NCI-H345 treated with DMSO at 0.1 percent for 48 hours (cell line): ENCODE data around the gene RORC.

ENCODE experiments used
- DNase-seq: peaks from one replicate; lab custom pipeline; 2025; ENCODE audit not compliant: unreplicated experiment; lab: John Stamatoyannopoulos, UW

The RORC gene

DNA sequence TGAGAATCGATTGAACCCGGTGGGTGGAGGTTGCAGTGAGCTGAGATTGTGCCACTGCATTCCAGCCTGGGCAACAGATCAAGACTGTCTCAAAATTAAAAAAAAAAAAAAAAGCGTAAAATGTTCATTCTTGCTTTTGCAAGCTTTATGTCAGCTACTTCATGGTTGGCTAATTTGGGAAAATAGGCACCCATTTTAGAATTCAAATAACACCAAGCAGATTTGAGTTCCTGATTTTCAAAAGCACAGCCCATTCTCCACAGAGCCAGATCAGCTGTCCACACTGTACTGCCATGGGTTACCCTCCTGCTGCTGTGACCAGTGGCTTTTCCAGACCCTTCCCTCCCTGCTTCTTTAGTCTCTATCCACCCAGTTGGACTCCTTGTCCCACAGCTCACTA, 17.5 kb upstream of the RORC start:
- DNase-seq, result no peak

DNA sequence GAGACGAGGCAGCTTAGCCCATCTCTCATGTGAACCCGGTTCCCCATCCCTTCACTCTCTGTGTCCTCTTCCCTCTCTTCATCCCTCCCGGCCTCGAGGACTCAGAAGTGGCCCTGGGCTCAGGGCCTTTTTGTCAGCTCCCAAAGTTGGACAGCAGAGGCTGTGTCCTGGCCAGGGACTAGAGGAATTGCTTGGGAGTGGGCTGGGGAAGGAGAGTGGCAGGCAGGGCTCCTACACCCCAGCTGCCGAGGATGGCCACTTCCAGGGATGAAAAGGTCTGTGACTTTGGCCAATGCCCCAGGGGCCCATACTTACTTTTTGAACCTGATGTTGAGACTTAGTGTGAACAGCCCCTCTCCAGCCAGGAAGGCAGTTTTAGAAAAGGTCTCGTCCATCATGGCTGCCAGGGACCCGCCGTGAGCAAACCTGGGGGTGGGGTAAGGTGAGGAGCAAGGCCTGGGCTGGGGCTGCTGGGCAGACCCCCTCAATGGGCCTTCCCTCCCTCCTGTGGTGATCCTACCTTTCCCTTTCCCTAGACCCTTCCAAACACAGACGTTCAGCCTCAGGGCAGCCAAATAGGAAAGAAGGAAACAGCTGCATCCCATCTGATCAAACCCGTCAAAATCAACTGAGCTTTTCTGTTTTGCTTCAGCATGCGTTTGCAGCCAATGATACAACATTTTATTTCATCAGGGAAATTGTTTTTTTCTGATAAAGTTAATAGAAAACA, 16.4 kb upstream of the RORC start:
- DNase-seq, result no peak

DNA sequence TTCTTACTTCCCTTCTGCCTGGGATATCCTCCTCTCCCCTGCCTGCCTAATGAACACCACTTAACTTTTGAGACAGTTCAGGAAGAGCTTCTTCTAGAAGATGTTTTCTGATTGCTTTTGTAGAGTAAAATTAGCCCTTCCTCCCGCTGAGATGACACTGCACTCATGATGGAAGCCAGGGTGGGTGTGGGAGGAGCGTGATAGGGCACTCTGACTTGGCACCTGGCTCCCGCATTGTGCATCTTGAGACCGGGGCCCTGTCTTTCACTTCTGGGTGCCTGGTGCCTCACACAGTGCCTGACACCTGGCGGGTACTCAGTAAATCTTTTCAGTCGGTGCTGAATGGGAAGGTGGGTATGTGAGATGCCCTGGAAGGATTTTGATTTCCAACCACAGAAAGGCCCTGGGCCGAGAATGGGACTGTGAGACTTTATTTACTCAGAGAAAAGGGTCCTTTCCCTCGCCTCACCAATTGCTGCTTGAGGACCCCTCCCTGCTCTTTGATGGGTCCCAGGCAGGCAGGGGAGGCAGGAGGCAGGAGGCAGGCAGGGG, 15.2 kb upstream of the RORC start:
- no peak for DNase-seq

DNA sequence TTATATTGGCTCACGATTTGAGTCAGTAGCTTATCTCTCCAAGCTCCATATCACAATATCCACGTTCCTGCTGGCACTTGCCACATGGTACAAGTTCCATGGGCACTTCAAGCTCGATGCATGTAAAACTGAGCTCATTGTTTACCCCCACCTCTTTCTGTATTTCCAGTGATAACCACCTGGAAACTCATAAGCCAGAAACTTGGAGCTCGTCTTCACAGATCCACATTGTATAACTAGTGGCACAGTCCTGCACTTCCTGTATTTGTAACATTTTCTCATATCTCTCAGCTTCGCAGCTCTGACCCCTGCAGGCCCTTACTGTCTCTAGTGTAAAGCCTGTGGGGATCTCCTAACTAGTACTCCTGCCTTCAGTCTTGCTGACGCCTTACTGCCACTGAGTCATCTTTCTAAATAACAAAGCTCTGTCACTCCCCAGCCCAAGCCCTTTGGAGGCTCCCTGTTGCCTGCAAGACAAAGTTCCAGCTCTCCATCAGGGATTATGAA, 14.5 kb upstream of the RORC start:
- no peak for DNase-seq

DNA sequence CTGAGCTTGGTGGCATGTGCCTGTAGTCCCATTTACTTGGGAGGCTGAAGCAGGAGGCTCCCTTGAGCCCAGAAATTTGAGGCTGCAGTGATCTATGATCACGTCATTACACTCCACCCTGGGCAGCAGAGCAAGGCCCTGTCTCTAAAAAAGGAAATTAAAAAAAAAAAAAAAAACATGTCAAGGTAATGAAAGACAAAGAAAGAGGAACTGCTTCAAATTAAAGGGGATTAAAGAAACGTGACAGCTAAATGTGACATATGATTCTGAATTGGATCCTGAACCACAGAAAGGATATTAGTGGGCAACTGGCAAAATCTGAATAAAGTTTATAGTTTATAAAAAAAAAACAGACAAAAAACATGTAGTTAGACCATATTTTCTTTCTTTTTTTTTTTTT, 11.8 kb upstream of the RORC start:
- no peak for DNase-seq

DNA sequence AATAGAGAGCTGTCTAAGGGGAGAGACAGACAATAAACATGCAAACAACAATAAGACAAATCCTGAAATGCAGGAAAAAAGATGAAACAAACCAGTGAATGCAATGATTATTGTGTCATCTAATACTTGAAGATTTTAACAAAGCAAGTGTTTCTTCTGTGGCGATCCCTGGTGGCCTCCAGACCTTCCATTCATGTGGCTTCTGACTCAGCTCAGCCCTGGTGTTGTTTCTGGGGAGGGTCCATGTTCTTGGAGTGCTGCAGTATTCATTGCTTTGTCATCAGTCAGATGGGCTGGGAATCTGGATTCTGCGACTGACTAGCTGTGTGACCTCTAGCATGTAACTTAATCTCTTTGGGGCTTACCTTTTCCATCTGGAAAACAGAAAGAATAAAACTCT, 9.5 kb upstream of the RORC start:
- no peak for DNase-seq

DNA sequence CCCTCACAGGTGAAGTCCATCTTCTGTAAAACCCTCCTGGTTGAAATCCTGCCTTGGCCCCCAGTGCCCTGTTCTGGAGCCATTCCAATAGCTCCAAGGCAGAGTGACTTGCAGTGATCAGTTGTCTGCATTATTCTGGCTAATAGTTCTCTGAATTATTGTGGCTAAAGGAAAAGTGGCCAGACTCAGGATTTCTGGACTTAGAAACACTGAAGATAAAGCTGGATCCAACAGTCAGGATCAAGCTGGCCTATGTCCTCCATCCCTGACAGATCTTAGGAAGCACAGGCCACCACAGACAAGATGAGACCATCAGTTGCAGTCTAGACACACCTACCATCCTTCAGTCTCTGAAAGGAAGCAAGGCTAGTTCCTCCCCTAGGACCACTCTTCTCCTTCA, 8.8 kb upstream of the RORC start:
- DNase-seq, result no peak

DNA sequence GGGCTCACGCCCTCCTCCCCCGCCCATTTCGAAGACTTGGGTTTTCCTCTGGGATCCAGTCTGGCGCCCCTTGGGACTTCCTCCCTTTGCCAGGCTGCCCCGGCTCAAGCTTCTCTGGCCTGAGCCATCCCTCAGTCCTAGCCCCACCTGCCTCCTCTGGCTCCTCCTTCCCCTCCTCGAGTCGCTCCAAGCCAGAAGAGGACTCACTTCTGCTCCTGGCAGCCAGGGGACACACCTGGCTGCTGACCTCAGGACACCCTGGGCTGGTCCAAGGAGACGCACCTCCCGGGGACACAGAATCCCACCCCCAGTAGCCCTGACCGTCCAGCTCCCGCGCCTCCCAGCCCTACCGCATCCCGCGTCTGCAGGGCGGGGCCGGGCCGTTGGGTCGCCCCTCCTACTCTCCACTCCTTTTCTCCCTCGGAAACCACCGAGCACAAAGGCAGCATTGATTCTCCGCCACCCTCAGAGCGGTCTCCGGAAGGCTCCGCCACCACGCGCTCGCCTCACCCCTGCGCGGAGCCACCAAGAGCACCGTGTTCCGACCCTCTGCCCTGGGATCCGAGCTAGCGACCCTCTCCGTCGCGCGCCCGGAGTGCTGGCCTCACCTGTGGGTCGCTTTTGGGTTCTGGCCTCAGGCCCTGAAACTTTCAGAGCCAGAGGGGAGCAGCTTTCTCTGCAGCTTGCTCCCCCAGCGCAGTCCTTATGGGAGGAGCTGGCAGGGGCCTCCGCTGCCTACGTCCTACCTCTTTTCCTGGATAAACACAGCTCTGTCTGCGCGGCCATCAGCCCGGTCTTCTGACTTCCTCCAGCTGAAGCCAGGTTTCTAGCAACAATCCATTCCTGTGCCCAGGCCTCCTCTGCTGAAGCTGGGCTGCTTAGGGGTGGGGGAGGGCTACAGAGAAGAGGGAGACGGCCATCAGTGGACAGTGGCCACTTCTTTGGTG, 8.1 kb upstream of the RORC start, which contains the start of gene C2CD4D:
Gene C2CD4D (minus strand): TSS at position 364 of the 947 bp plus-strand sequence. CDS start 831 bp downstream, outside the sequence.
- DNase-seq, result no peak

DNA sequence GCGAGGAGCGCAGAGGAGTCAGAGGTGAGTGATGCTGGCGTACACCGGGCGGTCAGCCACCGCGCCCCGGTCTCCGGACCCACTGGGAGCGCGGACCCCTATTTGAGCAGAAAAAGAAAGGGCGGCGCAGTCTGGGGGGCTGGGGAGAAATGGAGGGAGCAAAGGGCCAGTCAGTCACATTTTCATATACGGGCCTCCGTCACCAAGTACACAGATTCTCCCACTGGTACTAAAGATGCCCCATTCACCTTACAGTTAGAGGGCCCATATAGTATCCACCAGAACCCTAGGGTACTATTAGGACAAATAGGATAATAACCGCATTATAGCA, 7.4 kb upstream of the RORC start:
- DNase-seq, result no peak

DNA sequence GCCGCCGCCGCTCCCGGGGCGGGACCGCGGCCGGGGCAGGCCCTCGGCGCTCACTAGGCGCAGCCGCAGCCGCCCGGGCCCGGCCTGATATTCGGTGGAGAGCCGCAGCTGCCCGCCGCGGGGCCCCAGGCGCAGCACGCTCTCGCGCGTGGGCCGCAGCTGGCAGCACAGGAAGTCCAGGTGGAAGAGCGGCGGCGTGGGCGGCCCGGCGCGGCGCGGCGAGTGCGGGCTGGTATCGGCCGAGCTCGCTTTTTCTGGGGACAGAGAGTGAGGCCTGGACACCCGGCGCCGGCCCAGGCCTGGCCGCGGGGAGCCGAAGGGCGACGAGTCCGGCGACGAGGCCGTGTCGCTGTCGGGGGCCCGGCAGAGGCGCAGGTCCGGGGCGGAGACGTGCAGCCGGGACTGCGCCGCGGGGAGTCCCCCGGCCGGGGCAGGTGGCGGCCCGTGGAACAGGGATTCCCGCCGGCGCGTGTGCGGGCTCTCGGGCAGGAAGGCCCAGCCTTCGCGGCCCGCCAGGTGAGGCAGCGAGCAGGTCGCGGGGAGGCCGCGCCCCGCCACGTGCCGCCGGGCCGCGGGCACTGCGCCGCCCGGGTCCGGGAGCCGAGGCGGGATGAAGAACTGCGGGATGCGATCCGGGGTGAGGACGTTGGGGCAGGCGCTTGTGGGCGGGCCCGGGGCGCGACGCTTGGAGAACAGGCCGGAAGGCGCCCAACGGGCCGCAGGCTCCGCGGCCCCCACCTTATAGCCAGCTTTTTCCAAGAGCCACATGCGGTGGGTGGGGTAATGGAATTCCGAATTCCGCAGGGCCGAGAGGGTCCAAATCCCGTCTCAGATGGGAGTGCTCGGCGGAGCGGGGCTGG, 6.8 kb upstream of the RORC start:
- no peak for DNase-seq

DNA sequence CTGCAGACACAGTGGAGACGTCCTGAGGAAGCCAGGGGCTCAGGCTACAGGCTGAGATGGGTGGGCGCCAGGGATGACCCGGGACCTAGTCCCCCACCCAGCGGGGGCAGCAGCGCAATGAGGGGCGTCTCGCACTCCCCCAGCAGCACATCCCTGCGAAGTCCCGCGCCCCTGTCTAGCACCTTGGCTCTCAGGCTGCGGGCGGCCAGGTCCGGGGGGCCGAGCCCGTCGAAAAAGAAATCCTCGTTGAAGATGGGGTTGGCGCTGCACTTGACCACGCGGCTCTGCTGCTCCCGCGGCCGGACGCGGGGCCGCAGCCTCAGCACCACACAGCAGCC, 6.3 kb upstream of the RORC start:
- DNase-seq, result no peak

DNA sequence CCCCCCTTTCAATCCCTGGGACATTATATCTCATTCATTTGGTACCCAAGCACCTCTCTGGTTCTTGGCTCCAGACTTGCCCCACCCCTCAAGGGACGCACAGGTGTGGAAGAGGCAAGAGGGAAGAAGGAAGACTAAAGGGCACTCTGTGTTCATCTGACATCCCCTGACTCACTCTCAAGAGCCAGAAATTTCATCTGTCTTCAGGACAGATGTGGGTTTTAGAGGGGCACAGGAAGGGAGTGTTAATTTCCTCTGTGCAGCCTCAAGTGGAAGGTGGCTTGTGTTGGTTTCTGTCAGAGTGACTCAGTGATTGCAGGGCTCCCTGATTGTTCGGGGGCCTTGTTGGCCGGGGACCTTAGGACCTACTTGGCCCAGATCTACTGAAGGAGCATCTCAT, 5.6 kb upstream of the RORC start:
- no peak for DNase-seq

DNA sequence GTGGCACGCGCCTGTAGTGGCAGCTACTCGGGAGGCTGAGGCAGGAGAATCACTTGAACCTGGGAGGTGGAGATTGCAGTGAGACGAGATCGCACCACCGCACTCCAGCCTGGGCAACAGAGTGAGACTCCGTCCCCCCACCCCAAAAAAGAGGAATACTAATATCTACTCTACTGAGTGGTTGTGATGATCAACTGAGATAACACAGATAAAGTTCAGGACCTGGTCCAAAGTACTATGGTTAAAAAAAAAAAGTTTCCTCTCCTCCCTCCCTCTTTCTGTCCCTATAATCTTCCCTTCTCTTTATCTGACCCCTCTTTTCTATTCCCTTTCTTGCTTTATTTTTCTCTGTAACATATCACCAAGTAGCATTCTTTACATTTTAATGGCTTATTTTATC, 4.0 kb upstream of the RORC start:
- no peak for DNase-seq

DNA sequence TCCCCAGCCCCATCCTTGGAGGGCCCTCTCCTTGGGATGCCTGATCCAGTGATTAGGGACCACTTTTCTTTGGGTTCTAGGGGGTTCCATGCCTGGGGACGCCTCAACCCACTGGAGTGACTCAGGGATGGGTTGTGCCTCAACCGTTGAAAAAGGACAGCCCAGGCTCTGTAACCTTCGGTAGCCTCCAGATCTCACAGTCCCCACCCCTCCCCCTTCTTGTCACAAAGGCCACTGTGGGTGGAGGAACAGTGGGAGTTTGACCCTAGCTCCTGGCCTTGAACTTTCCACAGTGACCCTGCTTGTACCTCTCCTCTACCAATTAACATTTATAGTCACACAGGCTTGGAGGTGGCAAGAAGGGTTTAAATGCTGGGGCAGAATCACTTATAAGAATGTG, 2.6 kb upstream of the RORC start:
- no peak for DNase-seq

DNA sequence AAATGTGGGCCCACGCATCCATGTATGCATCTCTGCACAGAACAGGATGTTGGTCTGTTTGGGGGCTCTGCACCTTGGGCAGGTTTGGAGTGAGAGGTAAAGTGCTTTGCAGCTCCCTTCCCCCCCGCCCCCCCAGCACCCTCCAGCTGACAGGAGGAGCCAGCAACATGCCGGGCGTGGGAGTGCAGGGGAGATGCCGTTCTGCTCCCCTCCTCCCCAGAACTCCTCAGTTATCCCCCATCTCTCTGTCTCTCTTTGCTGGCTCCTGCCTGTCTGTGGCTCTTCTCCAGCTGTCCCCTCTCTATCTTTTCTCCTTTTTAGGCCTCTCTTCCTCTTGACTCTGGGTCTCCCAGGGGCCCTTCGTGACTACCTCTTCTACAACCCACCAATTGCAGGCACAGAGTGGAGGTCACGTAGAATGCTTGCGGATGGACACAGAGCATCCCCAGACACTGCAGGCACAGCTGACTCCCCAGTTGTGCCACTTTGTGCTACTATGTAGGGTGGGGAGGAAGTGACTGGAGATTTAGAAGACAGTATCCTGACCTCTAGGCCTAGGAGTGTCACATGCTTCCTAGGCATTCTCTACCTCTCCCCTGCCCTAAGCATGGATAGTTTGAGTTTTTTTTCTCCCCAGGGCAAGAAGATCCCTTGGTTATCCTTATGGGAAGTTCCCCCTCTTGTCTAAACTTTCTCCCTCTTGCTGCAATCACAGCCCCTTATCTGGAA, 1.7 kb upstream of the RORC start:
- DNase-seq, result no peak

DNA sequence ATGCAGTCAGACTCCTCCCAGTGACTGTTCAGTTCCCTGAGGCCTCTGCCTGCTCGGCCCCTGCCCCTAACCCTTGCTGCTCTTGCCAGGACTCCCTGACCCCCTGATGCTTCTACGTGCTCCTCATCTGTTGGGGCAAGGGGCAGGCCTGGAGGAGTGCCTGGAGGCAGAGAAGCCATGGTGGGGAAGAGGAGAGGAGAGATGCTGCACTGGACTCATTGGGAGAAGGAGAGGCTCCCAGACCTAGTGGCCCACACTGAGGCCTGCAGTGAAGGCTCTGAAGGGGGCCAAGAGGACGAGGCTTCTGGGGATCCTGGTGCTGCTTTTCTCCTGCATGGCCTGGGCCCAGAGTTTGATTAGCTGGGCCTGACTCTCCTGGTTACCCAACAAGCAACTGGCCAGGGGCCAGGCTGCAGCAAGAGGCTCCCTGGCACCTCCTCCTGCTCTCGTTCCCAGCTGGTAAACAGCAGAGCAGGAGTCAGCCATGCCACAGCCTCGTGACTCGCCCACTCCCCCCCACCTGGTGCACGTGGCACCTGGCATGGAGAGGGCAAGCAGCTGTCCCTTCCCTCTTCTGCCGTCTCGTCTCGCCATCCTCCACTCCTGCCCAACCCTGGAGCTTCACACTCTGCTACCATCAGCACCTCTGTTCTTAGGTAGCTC, 847 bp upstream of the RORC start:
- no peak for DNase-seq

DNA sequence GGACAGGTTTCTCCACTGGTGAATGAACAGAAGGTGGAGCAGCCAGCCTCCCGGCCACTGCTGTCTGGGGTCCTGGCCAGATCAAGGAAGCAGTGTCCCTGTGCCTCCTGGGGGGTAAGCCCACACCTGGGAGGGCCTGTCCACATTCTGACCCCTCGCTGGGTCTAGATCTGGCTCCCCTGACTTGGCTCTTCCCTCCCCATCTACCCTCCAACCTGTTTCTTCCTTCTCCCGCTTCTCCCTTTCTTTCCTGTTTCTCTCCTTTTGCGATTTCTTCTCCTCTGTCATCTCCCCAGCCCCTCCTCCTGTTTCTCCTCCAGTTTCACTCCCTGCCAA, 378 bp downstream of the RORC start:
- no peak for DNase-seq

DNA sequence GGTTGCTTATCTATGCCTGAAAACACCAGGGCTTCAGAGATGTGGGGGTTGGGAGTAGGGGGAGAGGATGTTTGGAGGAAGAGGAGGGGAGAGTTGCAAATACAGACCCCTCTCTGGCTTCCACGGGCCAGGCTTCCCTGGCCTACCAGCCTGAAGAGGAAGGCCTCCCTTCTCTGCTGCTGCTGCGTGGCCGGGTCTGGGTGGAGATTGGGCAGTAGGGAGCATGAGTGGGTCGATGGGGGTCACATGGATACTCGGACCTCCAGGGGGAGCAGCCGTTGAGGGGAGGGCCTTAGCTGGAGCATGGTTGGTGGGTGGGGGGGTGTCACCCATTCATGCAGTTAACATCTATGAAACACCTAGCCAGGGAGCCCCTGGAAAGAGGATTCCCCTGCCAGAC, 1.5 kb downstream of the RORC start:
- no peak for DNase-seq

DNA sequence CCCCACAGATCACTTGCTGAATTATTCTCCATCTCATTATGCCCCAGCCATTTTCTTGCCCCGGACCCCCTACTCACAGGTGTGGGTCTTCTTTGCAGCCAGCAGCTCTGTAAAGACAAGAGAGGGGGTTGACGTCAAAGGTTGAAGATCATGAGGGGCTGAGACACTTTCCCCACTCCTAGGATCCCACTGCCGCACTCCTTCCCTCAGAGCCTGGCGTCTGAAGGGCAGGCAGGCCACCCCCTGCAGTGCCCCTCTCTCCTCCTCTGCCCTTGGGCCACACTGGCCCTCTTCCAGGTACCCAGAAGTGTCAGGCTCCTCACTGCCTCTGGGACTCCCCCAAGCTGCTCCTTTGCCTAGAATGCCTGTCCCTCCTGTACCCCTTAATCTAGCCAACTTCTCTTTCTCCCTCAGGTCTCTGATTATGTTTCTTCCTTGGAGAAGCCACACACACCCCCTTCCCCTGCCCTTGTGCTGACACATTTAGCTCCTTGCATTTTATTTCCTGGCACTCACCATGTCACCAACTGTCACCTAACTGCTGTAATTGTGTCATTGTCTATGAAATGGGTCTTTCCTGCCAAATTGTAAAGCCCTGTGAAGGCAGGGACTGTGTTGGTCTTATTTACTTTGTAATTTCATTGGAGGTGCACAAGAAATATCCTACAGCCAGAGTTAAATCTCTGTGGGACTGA, 2.1 kb downstream of the RORC start:
- DNase-seq, result no peak
